HG02678 (cell line): ENCODE measurements around the gene EPS8L3.
"Not testable (repeated sequence)": the region's sequence is repeated elsewhere in the genome, so short reads cannot be mapped to it uniquely, and the experiment has no call there.

Source experiments
- ATAC-seq: cut with Tn5 transposase; IDR thresholded peaks from one replicate; pipeline ENCODE4 v1.9.1; 2021; ENCODE audit warnings: mild to moderate bottlenecking, moderate library complexity; ENCODE audit not compliant: unreplicated experiment

The EPS8L3 gene

GRCh38 chr1:109781806-109782205 is 18.1 kb upstream of the EPS8L3 start:
- ATAC-seq, result no peak

GRCh38 chr1:109780982-109781381 is 17.3 kb upstream of the EPS8L3 start:
- ATAC-seq, result no peak

- no peak for ATAC-seq
Measured at GRCh38 chr1:109777980-109778625, 14.4 kb upstream of the EPS8L3 start.

- ATAC-seq, result no peak
Measured at GRCh38 chr1:109777436-109777835, 13.7 kb upstream of the EPS8L3 start.

GRCh38 chr1:109776911-109777310 is 13.2 kb upstream of the EPS8L3 start:
- ATAC-seq, result no peak

- ATAC-seq, result no peak
Measured at GRCh38 chr1:109776206-109776835, 12.6 kb upstream of the EPS8L3 start.

- ATAC-seq, result no peak
Measured at GRCh38 chr1:109775398-109775797, 11.7 kb upstream of the EPS8L3 start.

- ATAC-seq, result no peak
Measured at GRCh38 chr1:109773900-109774485, 10.3 kb upstream of the EPS8L3 start.

GRCh38 chr1:109773203-109773899 is 9.6 kb upstream of the EPS8L3 start:
- ATAC-seq, result peak; percentile 70

- no peak for ATAC-seq
Measured at GRCh38 chr1:109772658-109773202, 9.0 kb upstream of the EPS8L3 start.

- ATAC-seq, result no peak
Measured at GRCh38 chr1:109771712-109772657, 8.3 kb upstream of the EPS8L3 start.

GRCh38 chr1:109770331-109771095 is 6.8 kb upstream of the EPS8L3 start:
- no peak for ATAC-seq

GRCh38 chr1:109769330-109770078 is 5.8 kb upstream of the EPS8L3 start:
- no peak for ATAC-seq

- no peak for ATAC-seq
Measured at GRCh38 chr1:109768820-109769219, 5.1 kb upstream of the EPS8L3 start.

- no peak for ATAC-seq
Measured at GRCh38 chr1:109768335-109768650, 4.6 kb upstream of the EPS8L3 start.

- no peak for ATAC-seq
Measured at GRCh38 chr1:109767637-109768334, 4.1 kb upstream of the EPS8L3 start.

GRCh38 chr1:109766991-109767636 is 3.4 kb upstream of the EPS8L3 start:
- ATAC-seq, result not testable (repeated sequence)
